Pancreas (tissue), 10 donors: ENCODE data around the gene ULK4. TPM values are rescaled to one million over a fixed set of nuclear protein-coding genes. Genes with fewer than 3 reads are reported as not detected.

ENCODE experiments used
- ATAC-seq, 4 donors: fragments of 200-7000 bp; cut with Tn5 transposase; one replicate each; pipeline versions ENCODE4 v1.8.0 to v1.9.1; 2020; ENCODE audit warnings: mild to moderate bottlenecking in 4 of 4, moderate library complexity in 4 of 4
- DNase-seq, 6 donors: peaks; one replicate each; pipeline ENCODE4 v3.0.0-alpha.2; 2020
- FAIRE-seq: peaks from 2 replicates; lab custom pipeline; 2012; peaks lifted over from hg19 to GRCh38; lab: Jason Lieb, UNC
- H3K27ac ChIP-seq, 4 donors: fragments of 200-600 bp; sonication (generic); 1 replicate in 3 of 4; 2 replicates in 1 of 4; pipeline versions ENCODE4 v1.5.0 to v1.8.0; 2020
- H3K27me3 ChIP-seq, 4 donors: fragments of 200-600 bp; one replicate each; pipeline ENCODE4 v1.8.0; 2021
- H3K36me3 ChIP-seq, 3 donors: fragments of 200-600 bp; sonication (generic) in 1 of 3; one replicate each; pipeline versions ENCODE4 v1.5.0 to v1.8.0; 2020 to 2021
- H3K4me1 ChIP-seq, 3 donors: fragments of 200-600 bp; one replicate each; pipeline ENCODE4 v1.8.0; 2021
- H3K4me3 ChIP-seq, 4 donors: fragments of 200-600 bp; sonication (generic) in 2 of 4; one replicate each; pipeline versions ENCODE4 v1.5.0 to v1.8.0; 2020 to 2021
- H3K9me3 ChIP-seq, 4 donors: fragments of 200-600 bp; one replicate each; pipeline ENCODE4 v1.8.0; 2021
- WGBS, 2 donors: extraction: QIAGEN DNeasy Blood & Tissue Kit; methylation state at CpG; one replicate each; pipeline ENCODE4 v1.1.7; 2013; 5-methylcytosine and 5-hydroxymethylcytosine counted together
- intact Hi-C, 3 donors: fragments of 100-400 bp; cut with DNase I; formaldehyde crosslinking; loops; one replicate each; pipeline versions ENCODE4 v1.11.1 to v1.14.2; 2022
- polyA plus RNA-seq, 2 donors: library from polyadenylated mRNA; stranded (reverse); fragments of 200-250 nt; gene quantifications; one replicate each; pipeline ENCODE4 v1.2.3, GENCODE V29; 2013
- total RNA-seq, 6 donors: library from RNA; stranded (reverse); fragmentation: NEBNext Ultra II Directional in 4 of 6; extraction: Animal tissue kit (Norgen Biotek cat#: 25700) in 4 of 6; gene quantifications; one replicate each; pipeline versions ENCODE4 v1.2.1 to v1.2.4, GENCODE V29; 2021 to 2023
- TF ChIP-seq, protein P1 (sequence below), 4 donors: fragments of 200-600 bp; sonication (generic) in 3 of 4; IDR thresholded peaks; one replicate each; pipeline versions ENCODE4 v1.5.0 to v1.8.0; 2021; ENCODE audit warnings: antibody characterized with exemption in 4 of 4
- donor health status: healthy with polysubstance abuse.
- donor health status: DM: no; HTN: no; CAD: no; lungs with moderate emphysema.
- donor health status: DM: no; HTN: no; CAD: no.
- donor health status: control.
- donor health status: control.
- donor health status: Bipolar disorder and iron deficiency.
- donor health status: DM: yes; HTN: yes; CAD: no.
- donor health status: DM: no; HTN: no; CAD: no.
- donor health status: DM: no; HTN: no; CAD: no.
- donor health status: DM: yes; HTN: yes; CAD: no.

The ULK4 gene
- total and polyA plus RNA-seq, 8 donors = 2.3 to 8.6 (median 4.2) TPM

DNA sequence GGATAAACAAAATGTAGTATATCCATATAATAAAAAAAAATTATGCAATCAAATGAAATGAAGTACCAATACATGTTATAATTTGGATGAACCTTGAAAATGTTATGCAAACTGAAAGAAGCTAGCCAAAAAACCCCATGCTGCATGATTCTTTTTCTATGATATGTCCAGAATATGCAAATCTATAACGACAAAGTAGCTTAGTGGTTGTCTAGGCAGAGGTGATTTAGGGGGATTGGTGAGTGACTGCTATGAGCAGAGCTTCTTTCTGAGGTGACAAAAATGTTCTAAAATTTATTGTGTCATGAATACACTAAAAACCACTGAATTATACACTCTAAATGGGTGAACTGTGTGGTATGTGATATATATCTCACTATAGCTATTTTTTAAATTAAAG is 438.0 kb downstream of the ULK4 start:
- TF ChIP-seq, protein P1, sequence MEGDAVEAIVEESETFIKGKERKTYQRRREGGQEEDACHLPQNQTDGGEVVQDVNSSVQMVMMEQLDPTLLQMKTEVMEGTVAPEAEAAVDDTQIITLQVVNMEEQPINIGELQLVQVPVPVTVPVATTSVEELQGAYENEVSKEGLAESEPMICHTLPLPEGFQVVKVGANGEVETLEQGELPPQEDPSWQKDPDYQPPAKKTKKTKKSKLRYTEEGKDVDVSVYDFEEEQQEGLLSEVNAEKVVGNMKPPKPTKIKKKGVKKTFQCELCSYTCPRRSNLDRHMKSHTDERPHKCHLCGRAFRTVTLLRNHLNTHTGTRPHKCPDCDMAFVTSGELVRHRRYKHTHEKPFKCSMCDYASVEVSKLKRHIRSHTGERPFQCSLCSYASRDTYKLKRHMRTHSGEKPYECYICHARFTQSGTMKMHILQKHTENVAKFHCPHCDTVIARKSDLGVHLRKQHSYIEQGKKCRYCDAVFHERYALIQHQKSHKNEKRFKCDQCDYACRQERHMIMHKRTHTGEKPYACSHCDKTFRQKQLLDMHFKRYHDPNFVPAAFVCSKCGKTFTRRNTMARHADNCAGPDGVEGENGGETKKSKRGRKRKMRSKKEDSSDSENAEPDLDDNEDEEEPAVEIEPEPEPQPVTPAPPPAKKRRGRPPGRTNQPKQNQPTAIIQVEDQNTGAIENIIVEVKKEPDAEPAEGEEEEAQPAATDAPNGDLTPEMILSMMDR (IDR thresholded peaks at IDR 0.05) = no peak
- Histone ChIP-seq H3K4me1 (peaks cover 0 to 5% (median 4%) of the 10 kb centered on the region in 3 donors), H3K4me3 (no peak overlapping the region), H3K9me3 (no peaks in the 10 kb centered on the region), H3K27me3 (no peaks in the 10 kb centered on the region), H3K27ac (no peak overlapping the region), H3K36me3 (no peaks in the 10 kb centered on the region)
- ATAC-seq (no peak), FAIRE-seq (no peak), DNase-seq (no peak)
- 95 to 99% methylated on average over 1 of the region's 1 CpG for WGBS, 2 donors
- intact Hi-C loops = no loop called here

- H3K36me3 ChIP-seq = no peaks in the 10 kb centered on the region
- intact Hi-C loops = no loop called here
- ATAC-seq (peak in 3 of 4 donors; percentile 23 to 70 (median 60)), FAIRE-seq (no peak), DNase-seq (peak; percentile 34 to 72 (median 42))
- peaks cover 0 to 5% (median 4%) of the 10 kb centered on the region in 3 donors for H3K4me1 ChIP-seq
- no peaks in the 10 kb centered on the region for H3K9me3 ChIP-seq
- TF ChIP-seq, protein P1 (IDR thresholded peaks at IDR 0.05) = no peak
- no peak overlapping the region for H3K4me3 ChIP-seq
- H3K27ac ChIP-seq = no peak overlapping the region
- WGBS, 2 donors = 43 to 54% methylated on average over 2 of the region's 2 CpGs
- no peaks in the 10 kb centered on the region for H3K27me3 ChIP-seq
These were observed 439.3 kb downstream of the ULK4 start for GRCh38 chr3:41522612-41523011.

DNA sequence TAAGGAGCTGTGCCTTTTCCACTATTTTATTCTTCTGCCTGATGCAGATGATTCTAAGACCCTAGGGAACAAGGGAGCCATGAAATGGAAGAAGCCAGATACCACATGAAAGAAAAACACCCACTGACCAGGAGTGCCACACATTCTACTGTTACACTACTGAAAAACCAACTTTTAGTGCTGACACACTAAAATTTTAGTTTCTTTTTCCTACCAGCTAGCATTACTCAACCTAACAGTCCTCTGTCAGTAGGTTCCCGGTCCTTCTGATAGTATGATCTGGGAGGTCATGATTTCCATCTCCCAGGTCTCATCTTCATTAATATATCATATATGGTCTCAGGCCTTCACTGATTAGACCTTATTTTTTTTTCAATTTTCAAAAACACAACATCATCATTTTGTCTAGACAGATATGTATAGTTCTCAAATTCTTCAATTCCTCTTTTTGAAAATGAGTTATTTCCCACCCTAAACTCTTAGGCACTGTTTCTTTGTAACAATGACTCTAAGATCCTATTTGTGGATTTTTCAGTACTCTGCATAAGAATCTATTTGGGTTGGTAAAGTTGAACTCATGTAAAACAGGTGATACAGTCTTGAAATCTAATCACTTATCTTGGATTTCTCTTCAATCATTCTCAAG is 440.8 kb downstream of the ULK4 start:
- DNase-seq (no peak), FAIRE-seq (no peak), ATAC-seq (no peak)
- Histone ChIP-seq H3K4me1 (peaks cover 0 to 5% (median 4%) of the 10 kb centered on the region in 3 donors), H3K27ac (no peak overlapping the region), H3K4me3 (no peak overlapping the region), H3K36me3 (no peaks in the 10 kb centered on the region), H3K9me3 (no peaks in the 10 kb centered on the region), H3K27me3 (no peaks in the 10 kb centered on the region)
- TF ChIP-seq, protein P1 (IDR thresholded peaks at IDR 0.05) = no peak
- intact Hi-C loops = no loop called here
- WGBS, 2 donors = 91 to 96% methylated on average over 1 of the region's 1 CpG

GRCh38 chr3:41519746-41520145 is 442.2 kb downstream of the ULK4 start:
- no peak for DNase-seq
- Histone ChIP-seq H3K27me3 (no peaks in the 10 kb centered on the region), H3K4me1 (peaks cover 0 to 5% (median 4%) of the 10 kb centered on the region in 3 donors), H3K4me3 (no peak overlapping the region), H3K36me3 (no peaks in the 10 kb centered on the region), H3K27ac (no peak overlapping the region), H3K9me3 (no peaks in the 10 kb centered on the region)
- FAIRE-seq = no peak
- TF ChIP-seq, protein P1 (IDR thresholded peaks at IDR 0.05) = no peak
- no peak for ATAC-seq
- WGBS, 2 donors = 86 to 91% methylated on average over 2 of the region's 2 CpGs
- intact Hi-C loops = no loop called here

DNA sequence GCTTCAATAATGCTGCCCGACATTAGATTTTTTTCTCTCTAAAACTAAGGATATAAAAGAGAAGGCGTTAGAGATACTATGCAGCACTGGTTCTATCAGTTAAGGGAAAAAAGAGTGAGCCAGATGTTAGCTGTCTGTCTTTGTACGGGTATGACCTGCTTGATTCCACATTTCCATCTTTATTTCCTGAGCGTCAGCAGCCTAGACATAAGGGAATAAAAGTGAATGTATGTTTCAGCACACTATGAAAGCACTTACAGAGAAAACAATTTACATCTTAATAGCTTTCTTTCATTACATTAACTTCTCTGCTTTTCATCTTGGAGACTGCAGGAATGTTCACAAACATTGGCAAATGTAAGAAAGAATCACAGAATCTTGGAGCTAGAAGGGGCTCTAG is 443.3 kb downstream of the ULK4 start:
- H3K36me3 ChIP-seq = no peaks in the 10 kb centered on the region
- TF ChIP-seq, protein P1 (IDR thresholded peaks at IDR 0.05) = no peak
- FAIRE-seq (no peak), ATAC-seq (no peak), DNase-seq (no peak)
- intact Hi-C loops = no loop called here
- H3K27me3 ChIP-seq = no peaks in the 10 kb centered on the region
- H3K4me3 ChIP-seq = no peak overlapping the region
- WGBS, 2 donors = 79 to 89% methylated on average over 4 of the region's 4 CpGs
- peaks cover 0 to 5% (median 4%) of the 10 kb centered on the region in 3 donors for H3K4me1 ChIP-seq
- H3K9me3 ChIP-seq = no peaks in the 10 kb centered on the region
- no peak overlapping the region for H3K27ac ChIP-seq
